NCI-H2081 treated with DMSO at 0.1 percent for 48 hours (cell line): ENCODE measurements around the gene ZBTB34.

Experiments used
- DNase-seq: peaks from one replicate; lab custom pipeline; 2025; lab: John Stamatoyannopoulos, UW

The ZBTB34 gene

DNA sequence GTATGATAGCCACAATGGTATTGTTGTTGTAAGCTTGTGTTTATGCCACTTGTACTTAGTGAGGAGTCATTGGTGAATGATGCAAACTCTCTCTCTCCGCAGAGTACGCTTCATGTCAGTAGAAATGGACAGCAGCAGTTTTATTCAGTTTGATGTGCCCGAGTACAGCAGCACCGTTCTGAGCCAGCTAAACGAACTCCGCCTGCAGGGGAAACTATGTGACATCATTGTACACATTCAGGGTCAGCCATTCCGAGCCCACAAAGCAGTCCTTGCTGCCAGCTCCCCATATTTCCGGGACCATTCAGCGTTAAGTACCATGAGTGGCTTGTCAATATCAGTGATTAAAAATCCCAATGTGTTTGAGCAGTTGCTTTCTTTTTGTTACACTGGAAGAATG lies 18.8 kb downstream of the ZBTB34 start:
- no peak for DNase-seq

DNA sequence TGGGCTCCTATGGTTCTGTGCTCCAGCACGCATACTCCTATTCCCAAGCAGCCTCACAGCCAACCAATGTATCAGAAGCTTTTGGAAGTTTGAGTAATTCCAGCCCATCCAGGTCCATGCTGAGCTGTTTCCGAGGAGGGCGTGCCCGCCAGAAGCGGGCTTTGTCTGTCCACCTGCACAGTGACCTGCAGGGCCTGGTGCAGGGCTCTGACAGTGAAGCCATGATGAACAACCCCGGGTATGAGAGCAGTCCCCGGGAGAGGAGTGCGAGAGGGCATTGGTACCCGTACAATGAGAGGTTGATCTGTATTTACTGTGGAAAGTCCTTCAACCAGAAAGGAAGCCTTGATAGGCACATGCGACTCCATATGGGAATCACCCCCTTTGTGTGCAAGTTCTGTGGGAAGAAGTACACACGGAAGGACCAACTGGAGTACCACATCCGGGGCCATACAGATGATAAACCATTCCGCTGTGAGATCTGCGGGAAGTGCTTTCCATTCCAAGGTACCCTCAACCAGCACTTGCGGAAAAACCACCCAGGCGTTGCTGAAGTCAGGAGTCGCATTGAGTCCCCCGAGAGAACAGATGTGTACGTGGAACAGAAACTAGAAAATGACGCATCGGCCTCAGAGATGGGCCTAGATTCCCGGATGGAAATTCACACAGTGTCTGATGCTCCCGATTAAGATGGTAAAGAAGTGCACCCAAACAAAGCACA lies 19.9 kb downstream of the ZBTB34 start:
- DNase-seq = no peak

DNA sequence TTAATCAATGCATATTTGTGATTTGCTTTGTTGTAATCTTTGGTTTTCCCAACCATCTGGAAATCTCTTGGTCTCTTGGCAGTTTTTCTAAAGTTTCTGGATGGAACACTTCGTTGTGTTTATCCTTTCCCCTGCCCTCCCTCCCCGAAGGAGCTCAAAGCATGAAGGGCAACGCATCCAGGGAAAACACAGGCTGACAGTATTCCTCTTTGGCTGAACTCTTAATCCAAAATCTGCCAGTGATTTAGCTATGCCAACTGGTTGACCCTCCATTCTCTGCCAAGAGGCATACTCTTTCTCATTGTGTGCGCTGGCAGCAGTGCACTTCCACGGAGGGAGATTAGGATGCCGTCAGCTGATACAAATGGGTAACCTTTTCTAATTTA lies 20.5 kb downstream of the ZBTB34 start:
- DNase-seq = no peak

- DNase-seq = no peak
Observed at GRCh38 chr9:126882746-126883145, 22.3 kb downstream of the ZBTB34 start.

GRCh38 chr9:126883636-126884035 lies 23.2 kb downstream of the ZBTB34 start:
- DNase-seq = no peak

DNA sequence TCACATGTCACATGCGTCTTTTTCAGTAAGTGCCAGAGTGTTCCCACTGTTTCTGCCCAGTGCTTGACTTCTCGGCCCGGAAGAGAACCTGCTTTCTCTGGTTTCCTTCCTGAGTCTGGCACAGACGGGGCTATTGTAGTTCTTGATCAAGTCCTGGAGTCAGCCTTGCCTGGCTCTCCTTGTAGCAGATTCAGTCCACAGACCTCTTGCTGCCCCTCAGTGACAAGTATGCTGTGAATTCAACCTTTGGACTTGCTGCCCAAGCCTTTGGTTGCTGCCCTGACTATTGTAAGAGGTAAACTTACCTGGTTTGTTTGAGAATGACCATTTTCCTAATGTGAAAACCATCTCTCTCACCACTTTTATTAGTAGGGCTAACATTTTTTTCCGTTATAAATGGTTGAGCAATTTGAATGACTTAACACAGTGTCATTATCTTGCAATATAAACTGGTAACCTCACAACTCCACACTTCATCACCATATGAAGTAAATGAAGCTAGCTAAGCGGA lies 24.7 kb downstream of the ZBTB34 start:
- DNase-seq = no peak

DNA sequence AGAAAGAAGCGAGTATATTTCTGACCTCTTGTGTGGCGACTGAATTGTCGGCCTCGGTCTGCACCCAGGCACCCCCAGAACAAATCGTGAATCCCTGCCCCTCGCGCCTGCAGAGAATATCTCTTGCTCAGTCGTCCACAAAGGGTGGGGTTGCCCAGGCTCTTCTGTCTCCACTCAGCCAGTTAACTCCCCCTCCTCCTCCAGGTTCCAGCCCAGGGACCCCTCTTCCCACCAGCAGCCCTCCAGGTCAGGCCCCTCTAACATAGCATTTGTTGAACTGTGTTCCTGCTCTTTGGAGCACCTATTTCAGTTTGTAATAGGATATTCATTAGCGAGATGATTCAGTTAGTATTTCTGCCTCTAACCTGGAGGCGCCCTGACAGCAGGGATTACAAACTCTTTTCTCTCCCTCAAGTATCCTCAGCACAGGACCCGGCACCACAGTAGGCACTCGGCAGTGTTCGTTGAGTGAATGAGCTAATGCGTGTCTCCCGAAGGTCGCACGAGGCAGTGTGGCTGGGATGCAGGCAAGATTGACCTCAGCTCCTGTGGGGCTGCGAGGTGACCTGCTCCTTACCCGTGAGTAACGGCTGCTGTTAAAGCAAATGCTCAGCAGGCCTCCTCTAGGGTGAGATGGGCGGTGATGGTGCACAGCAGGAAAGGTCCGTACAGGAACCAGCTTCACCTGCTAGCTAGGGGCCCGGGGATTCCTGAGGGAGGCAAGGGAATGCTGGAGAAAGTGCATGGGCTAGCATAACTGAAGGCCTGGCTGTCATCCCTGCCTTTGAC lies 25.8 kb downstream of the ZBTB34 start:
- no peak for DNase-seq

DNA sequence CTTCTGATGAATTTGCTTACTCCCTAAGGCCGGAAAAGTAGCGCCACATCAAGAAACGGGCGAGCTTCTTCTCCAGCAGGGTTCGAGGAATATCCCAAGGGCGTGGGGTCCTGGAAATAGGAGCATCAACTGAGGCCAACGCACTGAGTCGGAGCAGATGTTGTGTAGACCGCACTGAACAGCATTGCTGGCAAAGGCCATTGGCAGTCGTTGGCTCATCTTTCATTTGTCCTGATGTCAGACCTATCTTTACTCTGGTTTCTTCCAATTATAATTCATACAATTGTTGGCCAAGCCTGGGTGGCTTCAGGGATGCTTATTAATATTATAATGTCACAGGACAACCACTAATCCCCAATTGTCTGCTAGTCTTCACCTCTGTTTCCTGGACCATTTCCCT lies 26.5 kb downstream of the ZBTB34 start:
- no peak for DNase-seq

GRCh38 chr9:126891676-126892075 lies 31.2 kb downstream of the ZBTB34 start:
- no peak for DNase-seq

GRCh38 chr9:126893079-126893478 lies 32.6 kb downstream of the ZBTB34 start:
- no peak for DNase-seq

- DNase-seq = no peak
Observed at GRCh38 chr9:126894052-126894603, 33.7 kb downstream of the ZBTB34 start.

DNA sequence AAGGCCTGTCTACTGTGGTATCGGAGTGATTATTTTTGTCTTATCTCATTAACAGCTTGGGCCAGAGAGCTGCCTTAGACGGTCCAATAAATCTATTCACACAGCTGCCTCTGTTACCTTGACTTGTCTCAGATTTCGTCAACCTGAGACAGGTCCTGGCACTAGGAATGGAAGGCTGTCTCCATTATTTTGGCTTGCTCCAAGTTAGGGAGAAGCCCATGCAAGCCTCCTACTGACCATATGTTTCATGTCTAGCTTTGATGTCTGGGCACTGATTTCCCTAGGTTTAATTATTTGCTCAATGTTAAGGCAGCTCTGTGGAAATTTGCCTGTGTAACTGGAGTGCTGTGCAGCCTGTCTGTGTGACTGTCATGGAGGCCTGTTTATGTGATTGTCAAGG lies 41.8 kb downstream of the ZBTB34 start:
- no peak for DNase-seq

DNA sequence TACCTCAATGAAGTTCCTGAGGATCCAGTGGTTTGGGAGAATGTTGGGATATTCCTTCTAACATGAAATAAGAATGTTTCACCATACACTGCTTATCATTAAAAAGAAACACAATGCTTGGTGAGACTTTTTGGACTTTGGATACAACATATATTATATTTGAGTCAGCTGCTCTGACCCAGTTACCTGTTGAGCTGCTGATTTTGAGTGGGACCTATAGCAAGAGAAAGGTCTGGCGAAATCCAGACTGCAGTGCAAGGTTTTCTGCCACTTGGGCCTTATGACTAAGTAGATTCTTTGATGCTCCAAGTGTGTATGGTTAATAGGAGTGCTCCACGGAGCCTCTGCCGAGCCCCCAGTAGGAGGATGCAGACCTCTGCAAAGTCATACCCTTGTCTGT lies 44.1 kb downstream of the ZBTB34 start:
- DNase-seq = no peak

DNA sequence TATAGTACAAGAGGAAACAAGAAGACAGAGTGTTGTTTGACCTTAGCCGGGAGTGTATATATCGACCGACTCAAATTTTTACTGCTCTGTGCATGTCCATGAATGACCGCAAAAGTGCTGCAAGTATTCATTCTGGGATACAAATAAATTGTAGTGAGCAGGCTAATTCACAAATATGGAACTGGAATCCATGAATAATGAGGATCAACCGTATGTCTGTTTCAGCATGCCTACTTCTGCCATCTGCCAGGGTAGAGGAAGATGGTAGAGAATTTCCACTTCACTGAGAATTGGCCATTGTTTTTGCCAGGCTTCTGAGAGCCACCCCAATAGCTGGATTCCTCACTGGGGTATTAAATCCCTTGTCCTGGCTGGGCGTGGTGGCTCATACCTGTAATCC lies 45.7 kb downstream of the ZBTB34 start:
- DNase-seq = no peak

DNA sequence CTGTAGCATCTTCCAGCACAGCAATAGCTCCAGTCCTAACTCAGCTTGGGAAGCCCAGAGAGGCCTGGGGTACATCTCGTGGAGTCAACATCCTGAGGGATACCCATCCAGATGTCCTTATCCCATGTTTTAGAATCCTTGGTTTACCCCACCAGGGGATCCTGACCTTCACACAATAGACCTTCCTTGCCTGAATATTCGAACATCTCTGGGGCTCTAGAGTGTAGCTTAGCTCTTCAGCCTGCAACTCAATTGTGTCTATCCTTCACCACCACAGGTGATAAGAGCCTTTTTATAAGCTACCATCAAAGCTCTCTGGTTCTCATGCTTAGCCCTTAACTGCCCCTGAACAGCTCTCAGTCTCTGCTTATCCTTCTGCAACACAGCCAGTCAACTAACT lies 46.6 kb downstream of the ZBTB34 start:
- DNase-seq = no peak

DNA sequence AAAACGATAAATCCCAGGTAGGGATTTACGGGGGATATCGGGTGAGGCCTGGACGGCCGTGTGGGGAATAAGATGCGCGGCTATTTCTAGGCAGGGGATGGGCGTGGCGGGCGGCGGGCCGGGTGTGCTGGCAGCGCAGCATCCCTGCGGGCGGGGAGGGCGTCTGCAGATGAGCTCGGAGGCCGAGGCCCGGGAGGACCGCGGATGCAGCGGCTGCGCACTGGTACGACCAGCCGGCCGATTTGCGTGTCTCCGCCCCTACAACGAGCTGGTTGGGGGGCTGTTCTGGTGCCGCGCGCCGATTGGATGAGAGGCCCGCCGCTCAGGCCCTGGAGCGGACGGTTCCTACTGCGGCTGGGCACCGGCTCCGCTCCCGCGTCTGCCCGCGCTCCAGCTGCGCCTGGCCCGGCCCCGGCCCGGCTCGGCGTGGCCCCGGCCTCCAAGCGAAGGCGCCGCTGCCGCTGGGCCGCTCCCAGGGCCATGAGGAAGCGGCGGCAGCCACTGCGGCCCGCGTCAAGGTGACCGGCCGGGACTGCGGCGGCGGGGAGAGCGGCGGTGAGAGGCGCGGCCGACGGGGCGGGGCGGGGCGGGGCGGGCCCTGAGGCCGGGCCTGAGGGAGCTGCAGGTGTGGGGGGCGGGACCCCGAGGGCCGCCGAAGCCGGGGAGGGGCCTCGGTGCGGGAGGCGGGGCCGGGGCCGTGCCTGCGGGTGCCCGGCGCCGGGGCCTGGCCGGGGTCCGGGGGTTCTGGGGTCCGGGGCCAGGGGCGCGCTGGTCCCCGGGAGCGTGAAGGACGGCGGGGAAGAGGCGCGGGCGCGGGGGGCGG lies 54.2 kb downstream of the ZBTB34 start, which contains the start of gene RALGPS1:
RALGPS1 (plus strand) TSS at position 325 of the 823 bp plus-strand sequence. CDS start 47,508 bp downstream, outside the sequence.
- DNase-seq = peak; percentile 66

DNA sequence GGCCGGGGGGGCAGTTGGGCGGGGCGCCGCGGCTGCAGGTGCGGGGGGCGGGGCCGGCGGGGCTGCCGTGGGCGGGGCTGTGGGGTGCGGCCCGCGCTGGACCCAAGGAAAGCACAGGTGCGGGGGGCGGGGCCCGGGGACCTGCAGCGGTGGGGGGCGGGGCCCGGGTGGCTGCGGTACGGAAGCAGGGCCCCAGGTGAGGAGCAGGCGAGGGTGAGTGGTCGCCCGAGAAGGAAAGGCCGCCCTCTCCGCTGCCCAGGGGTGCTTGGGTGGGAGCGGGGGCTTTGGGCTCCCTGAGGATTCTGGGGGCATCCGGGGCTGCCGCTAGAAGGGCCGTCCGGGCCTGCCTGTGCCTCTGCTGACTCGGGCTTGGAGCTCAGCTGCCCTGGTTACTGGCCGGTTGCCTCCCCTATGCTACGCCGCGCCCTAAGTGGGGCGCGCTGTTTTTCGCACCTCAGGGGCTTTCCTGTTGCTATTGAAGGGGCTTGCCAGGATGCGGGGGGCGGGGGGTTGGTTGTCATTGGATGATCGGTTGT lies 54.9 kb downstream of the ZBTB34 start:
- DNase-seq = no peak

DNA sequence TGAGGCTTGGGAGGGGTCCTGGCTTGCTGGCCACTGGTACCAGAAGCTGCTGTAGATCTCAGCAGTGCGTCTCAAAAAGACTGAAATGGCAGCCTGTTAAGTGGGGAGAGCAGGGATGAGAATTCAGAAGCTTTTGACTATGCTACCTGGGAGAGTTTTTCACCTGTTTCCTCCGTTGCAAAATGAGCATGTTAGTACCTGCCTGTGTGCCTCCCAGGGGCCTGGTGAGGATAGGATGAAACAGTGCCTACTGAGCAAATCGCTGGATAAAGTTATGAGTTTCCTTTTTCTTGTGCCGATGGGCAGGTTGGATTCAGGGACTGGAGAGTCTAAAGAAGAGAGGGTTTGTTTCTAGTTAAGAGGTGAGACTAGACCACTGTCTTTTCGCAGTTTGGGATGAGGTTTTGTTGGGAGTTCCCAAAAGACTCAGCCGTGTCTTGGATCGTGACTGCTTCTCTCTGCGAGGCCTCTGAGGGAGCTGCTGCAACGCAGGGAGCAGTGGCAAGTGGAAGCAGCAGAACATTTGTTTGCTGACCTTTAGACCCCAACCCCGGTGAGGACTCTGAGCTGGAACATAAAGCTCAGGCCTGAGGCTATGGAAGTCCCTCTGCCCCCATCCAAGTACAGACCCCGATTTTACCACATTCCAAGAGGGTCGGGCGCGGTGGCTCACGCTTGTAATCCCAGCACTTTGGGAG lies 55.6 kb downstream of the ZBTB34 start:
- DNase-seq = no peak

DNA sequence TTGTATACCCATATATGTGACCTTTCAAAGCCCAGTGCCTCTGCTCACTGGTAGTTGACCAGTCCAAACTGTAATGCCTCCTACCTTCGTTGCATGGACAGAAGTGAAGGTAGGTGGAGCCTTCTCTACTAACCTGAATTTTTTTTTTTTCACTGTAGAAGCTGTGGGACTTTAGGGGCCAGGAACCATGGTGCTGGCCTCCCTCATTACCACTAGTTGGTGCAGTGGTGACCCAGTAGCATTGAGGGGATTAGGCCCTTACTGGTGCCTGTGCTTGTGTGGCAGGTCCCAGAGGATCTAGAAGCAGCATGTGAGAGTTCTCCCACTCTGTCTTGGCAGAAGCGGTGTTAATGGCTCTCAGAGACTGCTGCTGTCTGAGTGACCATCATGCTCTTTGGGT lies 56.5 kb downstream of the ZBTB34 start:
- DNase-seq = no peak

DNA sequence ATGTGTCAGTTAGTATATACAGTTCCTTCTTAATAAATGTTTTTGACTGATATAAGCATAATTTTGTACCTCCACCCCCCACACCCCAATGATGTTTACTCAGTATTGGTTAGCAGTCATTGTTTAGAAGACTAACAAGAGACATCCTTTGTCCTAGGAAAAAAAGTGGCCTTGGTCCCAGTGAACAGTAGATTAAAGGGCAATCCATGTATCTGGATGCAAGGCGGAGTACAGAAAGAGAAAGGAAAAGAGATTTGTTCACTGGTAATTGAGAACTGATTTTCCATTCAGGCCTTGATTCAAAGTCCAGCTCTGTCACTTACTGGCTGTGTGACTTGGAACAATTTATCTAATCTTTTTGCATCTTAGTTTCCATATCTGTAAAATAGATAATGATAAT lies 58.8 kb downstream of the ZBTB34 start:
- DNase-seq = no peak

DNA sequence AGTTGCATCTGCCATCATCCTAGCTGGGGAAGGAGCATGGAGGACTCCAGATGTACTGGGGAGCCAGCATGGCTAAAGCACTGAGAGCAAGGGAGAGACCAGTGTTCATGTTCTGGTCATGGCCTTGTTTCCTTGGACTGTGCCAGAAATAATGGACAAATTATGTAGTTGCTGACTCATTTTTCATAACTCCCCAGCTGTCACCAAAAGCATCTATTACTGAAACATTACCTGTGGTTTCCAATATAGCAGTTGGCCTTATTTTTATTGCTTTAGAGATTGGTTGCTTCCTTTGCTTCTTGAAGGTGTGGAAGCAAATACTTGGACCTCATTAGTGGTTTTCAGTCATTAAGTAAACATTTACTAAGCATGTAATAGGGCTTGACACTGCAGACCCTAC lies 65.4 kb downstream of the ZBTB34 start:
- DNase-seq = no peak
